Heart left ventricle (tissue), 16 donors: ENCODE measurements around the gene STXBP5. TPM values are rescaled to one million over a fixed set of nuclear protein-coding genes. Genes with fewer than 3 reads are reported as not detected.

Experiments
- ATAC-seq, 4 donors: fragments of 200-7000 bp; cut with Tn5 transposase; one replicate each; pipeline ENCODE4 v1.9.1; 2020 to 2022; ENCODE audit warnings: moderate library complexity in 4 of 4, mild to moderate bottlenecking in 3 of 4, moderate number of reproducible peaks in 1 of 4
- DNase-seq, 5 donors: peaks; one replicate each; pipeline ENCODE4 v3.0.0-alpha.2; 2020
- H3K27ac ChIP-seq, 12 donors: fragments of 200-600 bp; sonication (generic) in 4 of 12; one replicate each; pipeline versions ENCODE4 v1.5.0 to v1.8.0; 2016 to 2022; ENCODE audit warnings: mild to moderate bottlenecking in 2 of 12
- H3K27me3 ChIP-seq, 9 donors: fragments of 200-600 bp; sonication (generic) in 2 of 9; one replicate each; pipeline versions ENCODE4 v1.5.1 to v1.8.0; 2016 to 2022; ENCODE audit warnings: mild to moderate bottlenecking in 3 of 9
- H3K36me3 ChIP-seq, 9 donors: fragments of 200-600 bp; sonication (generic) in 2 of 9; one replicate each; pipeline versions ENCODE4 v1.5.0 to v1.8.0; 2018 to 2022; ENCODE audit warnings: mild to moderate bottlenecking in 2 of 9
- H3K4me1 ChIP-seq, 12 donors: fragments of 200-600 bp; sonication (generic) in 4 of 12; one replicate each; pipeline versions ENCODE4 v1.5.0 to v1.8.0; 2016 to 2022; ENCODE audit warnings: mild to moderate bottlenecking in 3 of 12
- H3K4me3 ChIP-seq, 12 donors: fragments of 200-600 bp; sonication (generic) in 4 of 12; one replicate each; pipeline versions ENCODE4 v1.5.0 to v1.8.0; 2017 to 2022; ENCODE audit warnings: mild to moderate bottlenecking in 9 of 12, moderate library complexity in 4 of 12
- H3K9me3 ChIP-seq, 12 donors: fragments of 200-600 bp; sonication (generic) in 4 of 12; one replicate each; pipeline versions ENCODE4 v1.5.0 to v1.8.0; 2016 to 2022; ENCODE audit warnings: mild to moderate bottlenecking in 1 of 12
- CTCF ChIP-seq, 12 donors: fragments of 200-600 bp; sonication (generic) in 4 of 12; IDR thresholded peaks; one replicate each; pipeline versions ENCODE4 v1.5.0 to v1.8.0; 2018 to 2022; ENCODE audit warnings: antibody characterized with exemption in 12 of 12, mild to moderate bottlenecking in 5 of 12
- POLR2A ChIP-seq, 2 donors: fragments of 450-650 bp; IDR thresholded peaks; one replicate each; pipeline ENCODE4 v1.6.1; 2017; ENCODE audit warnings: antibody characterized with exemption in 2 of 2, mild to moderate bottlenecking in 2 of 2, moderate library complexity in 2 of 2
- WGBS, 4 donors: extraction: QIAGEN DNeasy Blood & Tissue Kit in 2 of 4; methylation state at CpG; one replicate each; pipeline versions ENCODE4 v1.1.5 to v1.1.7; 2013 to 2018; 5-methylcytosine and 5-hydroxymethylcytosine counted together
- intact Hi-C, 10 donors: fragments of 100-400 bp; cut with DNase I; formaldehyde crosslinking; loops; one replicate each; pipeline versions ENCODE4 v1.11.1 to v1.14.2; 2022
- polyA plus RNA-seq, 2 donors: library from polyadenylated mRNA; stranded (reverse); fragments of 200-250 nt; gene quantifications; one replicate each; pipeline ENCODE4 v1.2.3, GENCODE V29; 2013
- total RNA-seq, 9 donors: library from RNA; depleted of rRNA in 2 of 9; stranded (reverse); fragments of >200 nt in 2 of 9; fragmentation: NEBNext Ultra II Directional in 3 of 9; extraction: Animal tissue kit (Norgen Biotek cat#: 25700) in 3 of 9; gene quantifications; one replicate each; pipeline versions ENCODE4 v1.1.0 to v1.2.4, GENCODE V29; 2016 to 2023
- donor health status: ischemic (EF 13 %, LVEDD 7.1; RV severe dilation, severe dysfunction).
- donor health status: healthy with polysubstance abuse.
- donor health status: DM: no; HTN: yes; CAD: no.
- donor health status: DM: no; HTN: no; CAD: no.
- donor health status: ischemic (EF 25% LVEDD 6.9; RV normal size, moderate dysfunction).
- donor health status: ischemic (EF 25% LVEDD 5.7; RV mildly dilated, moderate dysfunction).
- donor health status: healthy.
- donor health status: DM: yes; HTN: yes; CAD: no.
- donor health status: ischemic (EF 35%, LVEDD 5.7; RV mildly dilated, moderate dysfunction).
- donor health status: nonischemic (EF 11% LVEDD 7.7; RV severe dilation, severe dysfunction).
- donor health status: DM: yes; HTN: yes; CAD: no.
- donor health status: PGD.
- donor health status: ischemic (EF 29% LVEDD 5.4; RV normal size, mild dysfunction).
- donor health status: nonischemic (EF 23%, LVEDD 6.1; RV moderate dilation, normal function).

STXBP5 gene
- total and polyA plus RNA-seq, 11 donors = 5.7 to 20.0 (median 14.1) TPM

- ATAC-seq (no peak), DNase-seq (no peak)
- Histone ChIP-seq H3K4me3 (no peak overlapping the region), H3K9me3 (peaks cover 0 to 12% (median 0%) of the 10 kb centered on the region in 12 donors), H3K27ac (no peak overlapping the region), H3K27me3 (no peaks in the 10 kb centered on the region), H3K4me1 (no peaks in the 10 kb centered on the region), H3K36me3 (peaks cover 0 to 18% (median 12%) of the 10 kb centered on the region in 9 donors)
- 96 to 100% (median 99%) methylated on average over 4 of the region's 4 CpGs for WGBS, 4 donors
- TF ChIP-seq POLR2A (IDR thresholded peaks at IDR 0.05) = no peak
- intact Hi-C loops = no loop called here
Observed at GRCh38 chr6:147304016-147304415, 99.8 kb downstream of the STXBP5 start.

GRCh38 chr6:147310521-147310920 is 106.3 kb downstream of the STXBP5 start:
- TF ChIP-seq CTCF (IDR thresholded peaks at IDR 0.05) (no peak), POLR2A (IDR thresholded peaks at IDR 0.05) (no peak)
- no peak for DNase-seq
- Histone ChIP-seq H3K27me3 (no peaks in the 10 kb centered on the region), H3K36me3 (peaks cover 0 to 52% (median 32%) of the 10 kb centered on the region in 9 donors), H3K4me3 (no peak overlapping the region), H3K27ac (no peak overlapping the region), H3K9me3 (no peaks in the 10 kb centered on the region), H3K4me1 (no peaks in the 10 kb centered on the region)
- intact Hi-C loops = no loop called here
- no peak for ATAC-seq
- 87 to 92% (median 90%) methylated on average over 3 of the region's 3 CpGs for WGBS, 4 donors

GRCh38 chr6:147311218-147311617 is 107.0 kb downstream of the STXBP5 start:
- no peak for ATAC-seq
- intact Hi-C loops = no loop called here
- H3K36me3 ChIP-seq = peaks cover 0 to 59% (median 39%) of the 10 kb centered on the region in 9 donors

GRCh38 chr6:147321260-147321659 is 117.0 kb downstream of the STXBP5 start:
- TF ChIP-seq CTCF (IDR thresholded peaks at IDR 0.05) = no peak
- TF ChIP-seq POLR2A (IDR thresholded peaks at IDR 0.05) = no peak
- Histone ChIP-seq H3K9me3 (no peaks in the 10 kb centered on the region), H3K36me3 (peaks cover 0 to 82% (median 46%) of the 10 kb centered on the region in 9 donors), H3K27me3 (no peaks in the 10 kb centered on the region), H3K27ac (peak overlapping the region in 1 of 12 donors; percentile 88), H3K4me1 (peaks cover 0 to 20% (median 0%) of the 10 kb centered on the region in 12 donors), H3K4me3 (no peak overlapping the region)
- 87 to 98% (median 93%) methylated on average over 2 of the region's 2 CpGs for WGBS, 4 donors
- DNase-seq (no peak), ATAC-seq (no peak)
- intact Hi-C loops = no loop called here

More at GRCh38 chr6:147311218-147311617, 107.0 kb downstream of the STXBP5 start:
- TF ChIP-seq POLR2A (IDR thresholded peaks at IDR 0.05) (no peak), CTCF (IDR thresholded peaks at IDR 0.05) (no peak)
- Histone ChIP-seq H3K27me3 (no peaks in the 10 kb centered on the region), H3K4me3 (no peak overlapping the region), H3K9me3 (no peaks in the 10 kb centered on the region), H3K4me1 (no peaks in the 10 kb centered on the region), H3K27ac (no peak overlapping the region)
- DNase-seq = no peak
